HG02973 (cell line): ENCODE results near the gene SERPINA6.
"Not testable (repeated sequence)": the region's sequence is repeated elsewhere in the genome, so short reads cannot be mapped to it uniquely, and the experiment has no call there.

Experiments
- ATAC-seq: cut with Tn5 transposase; IDR thresholded peaks from one replicate; pipeline ENCODE4 v1.9.1; 2021; ENCODE audit warnings: moderate library complexity; ENCODE audit not compliant: unreplicated experiment

SERPINA6 gene

GRCh38 chr14:94322648-94323570 is at the start of gene SERPINA6:
SERPINA6 (minus strand) TSS chr14:94323336; CDS start chr14:94314648, 8,688 bp downstream.
- no peak for ATAC-seq

- ATAC-seq, result no peak
Measured at GRCh38 chr14:94372021-94372605, 49.0 kb upstream of the SERPINA6 start.

GRCh38 chr14:94370524-94370910 is 47.4 kb upstream of the SERPINA6 start:
- ATAC-seq, result no peak

GRCh38 chr14:94369766-94370523 is 46.8 kb upstream of the SERPINA6 start:
- ATAC-seq, result not testable (repeated sequence)

- ATAC-seq, result no peak
Measured at GRCh38 chr14:94368956-94369355, 45.8 kb upstream of the SERPINA6 start.

GRCh38 chr14:94368243-94368590 is 45.1 kb upstream of the SERPINA6 start:
- ATAC-seq, result no peak

- no peak for ATAC-seq
Measured at GRCh38 chr14:94367347-94368242, 44.5 kb upstream of the SERPINA6 start.

- ATAC-seq, result no peak
Measured at GRCh38 chr14:94366146-94366915, 43.2 kb upstream of the SERPINA6 start, which contains the start of gene SERPINA2. SERPINA2 (minus strand) TSS chr14:94366698.

- no peak for ATAC-seq
Measured at GRCh38 chr14:94365624-94366023, 42.5 kb upstream of the SERPINA6 start.

GRCh38 chr14:94364964-94365363 is 41.8 kb upstream of the SERPINA6 start:
- ATAC-seq, result no peak

GRCh38 chr14:94364037-94364436 is 40.9 kb upstream of the SERPINA6 start:
- ATAC-seq, result no peak

- ATAC-seq, result no peak
Measured at GRCh38 chr14:94363151-94363624, 40.1 kb upstream of the SERPINA6 start.

- no peak for ATAC-seq
Measured at GRCh38 chr14:94362614-94363133, 39.5 kb upstream of the SERPINA6 start.

- ATAC-seq, result no peak
Measured at GRCh38 chr14:94361682-94362081, 38.5 kb upstream of the SERPINA6 start.

GRCh38 chr14:94360945-94361565 is 37.9 kb upstream of the SERPINA6 start:
- ATAC-seq, result no peak

GRCh38 chr14:94357166-94357565 is 34.0 kb upstream of the SERPINA6 start:
- ATAC-seq, result no peak

GRCh38 chr14:94356379-94357056 is 33.4 kb upstream of the SERPINA6 start:
- ATAC-seq, result no peak

GRCh38 chr14:94355191-94355794 is 32.2 kb upstream of the SERPINA6 start:
- ATAC-seq, result no peak
